GM23248 (cell line): ENCODE data around the gene SLC10A2. TPM values are rescaled to one million over a fixed set of nuclear protein-coding genes. Genes with fewer than 3 reads are reported as not detected.

ENCODE experiments used
- DNase-seq: peaks from one replicate; pipeline ENCODE4 v3.0.0-alpha.2; 2015
- H2AFZ ChIP-seq: fragments of 200-600 bp; sonication (generic); 2 replicates; pipeline ENCODE4 v1.6.1; 2016; ENCODE audit warnings: antibody characterized with exemption
- H3F3A ChIP-seq: fragments of 200-600 bp; sonication (generic); 2 replicates; pipeline ENCODE4 v1.6.1; 2016; ENCODE audit warnings: mild to moderate bottlenecking, antibody characterized with exemption, mixed run types; ENCODE audit not compliant: insufficient read depth
- H3K27ac ChIP-seq: fragments of 200-600 bp; sonication (generic); 2 replicates; pipeline ENCODE4 v1.5.1; 2016; ENCODE audit warnings: mild to moderate bottlenecking
- H3K27me3 ChIP-seq: fragments of 200-600 bp; sonication (generic); replicated peaks from 2 replicates; pipeline ENCODE4 v1.6.1; 2016; ENCODE audit warnings: mild to moderate bottlenecking; ENCODE audit not compliant: insufficient read depth
- H3K36me3 ChIP-seq: fragments of 200-600 bp; sonication (generic); 2 replicates; pipeline ENCODE4 v1.6.1; 2016; ENCODE audit warnings: low read depth, mild to moderate bottlenecking
- H3K4me1 ChIP-seq: fragments of 200-600 bp; sonication (generic); 2 replicates; pipeline ENCODE4 v1.6.1; 2016; ENCODE audit warnings: mild to moderate bottlenecking; ENCODE audit not compliant: insufficient read depth
- H3K4me2 ChIP-seq: fragments of 200-600 bp; sonication (generic); one replicate; pipeline ENCODE4 v1.6.1; 2016; ENCODE audit warnings: mild to moderate bottlenecking; ENCODE audit not compliant: unreplicated experiment
- H3K4me3 ChIP-seq: fragments of 200-600 bp; sonication (generic); 2 replicates; pipeline ENCODE4 v1.5.1; 2016; ENCODE audit warnings: mild to moderate bottlenecking
- H3K79me2 ChIP-seq: fragments of 200-600 bp; sonication (generic); 2 replicates; pipeline ENCODE4 v1.6.1; 2016; ENCODE audit warnings: mild to moderate bottlenecking; ENCODE audit not compliant: insufficient read depth
- H3K9ac ChIP-seq: fragments of 200-600 bp; sonication (generic); 2 replicates; pipeline ENCODE4 v1.6.1; 2016; ENCODE audit warnings: mild to moderate bottlenecking
- H3K9me2 ChIP-seq: fragments of 200-600 bp; sonication (generic); 2 replicates; pipeline ENCODE4 v1.6.1; 2016; ENCODE audit warnings: mixed run types, mild to moderate bottlenecking, moderate library complexity; ENCODE audit not compliant: insufficient read depth
- H3K9me3 ChIP-seq: fragments of 200-600 bp; sonication (generic); one replicate; pipeline ENCODE4 v1.6.1; 2017; ENCODE audit warnings: low read depth
- H4K20me1 ChIP-seq: fragments of 200-600 bp; sonication (generic); 2 replicates; pipeline ENCODE4 v1.6.0; 2016; ENCODE audit not compliant: insufficient read depth
- EZH2 ChIP-seq: fragments of 200-600 bp; sonication (generic); IDR thresholded peaks from 2 replicates; pipeline ENCODE4 v1.6.1; 2018; ENCODE audit warnings: antibody characterized with exemption, mild to moderate bottlenecking; ENCODE audit not compliant: insufficient read depth, poor library complexity, severe bottlenecking
- EZH2phosphoT487 ChIP-seq: fragments of 200-600 bp; sonication (generic); IDR thresholded peaks from 2 replicates; pipeline ENCODE4 v1.6.1; 2018; ENCODE audit warnings: antibody characterized with exemption, moderate library complexity, mild to moderate bottlenecking, low read depth; ENCODE audit not compliant: insufficient read depth
- WGBS, 2 experiments: methylation state at CpG; one replicate each; pipeline ENCODE4 v1.1.6; 2015 to 2017; ENCODE audit warnings: low lambda C conversion rate in 2 of 2, low coverage in 1 of 2; ENCODE audit errors: missing lambda C conversion rate in 2 of 2; 5-methylcytosine and 5-hydroxymethylcytosine counted together
- in situ Hi-C: fragments of 300-500 bp; cut with MboI; formaldehyde crosslinking; loops from 2 replicates; pipeline ENCODE4 v1.15.0; 2020
- polyA plus RNA-seq: library from polyadenylated mRNA; unstranded; fragments of >200 nt; fragmentation: Nextera tagmentation; extraction: Ambion mirVana; gene quantifications from 2 replicates; pipeline ENCODE4 v1.2.1, GENCODE V29; 2016
- total RNA-seq: library from RNA; depleted of rRNA; stranded (reverse); fragments of >200 nt; shearing (Covaris generic); gene quantifications from 2 replicates; pipeline ENCODE4 v1.2.3, GENCODE V29; 2014

Gene SLC10A2
- total and polyA plus RNA-seq, 2 experiments from 2014 or later: not detected

GRCh38 chr13:103063376-103063775 is 2.8 kb downstream of the SLC10A2 start:
- Histone ChIP-seq H3F3A (no peaks in the 10 kb centered on the region), H3K9ac (no peak overlapping the region), H3K27me3 (no peaks in the 10 kb centered on the region), H3K27ac (no peak overlapping the region), H3K79me2 (no peaks in the 10 kb centered on the region), H3K4me2 (no peak overlapping the region), H3K4me3 (no peak overlapping the region), H3K9me2 (no peaks in the 10 kb centered on the region), H4K20me1 (no peaks in the 10 kb centered on the region), H3K36me3 (no peaks in the 10 kb centered on the region), H3K9me3 (no peaks in the 10 kb centered on the region), H3K4me1 (no peaks in the 10 kb centered on the region), H2AFZ (no peak overlapping the region)
- in situ Hi-C loops: no loop called here
- no peak for DNase-seq
- no peak for TF ChIP-seq EZH2
- WGBS, 2 experiments: 57 to 61% methylated on average over 4 of the region's 4 CpGs

DNA sequence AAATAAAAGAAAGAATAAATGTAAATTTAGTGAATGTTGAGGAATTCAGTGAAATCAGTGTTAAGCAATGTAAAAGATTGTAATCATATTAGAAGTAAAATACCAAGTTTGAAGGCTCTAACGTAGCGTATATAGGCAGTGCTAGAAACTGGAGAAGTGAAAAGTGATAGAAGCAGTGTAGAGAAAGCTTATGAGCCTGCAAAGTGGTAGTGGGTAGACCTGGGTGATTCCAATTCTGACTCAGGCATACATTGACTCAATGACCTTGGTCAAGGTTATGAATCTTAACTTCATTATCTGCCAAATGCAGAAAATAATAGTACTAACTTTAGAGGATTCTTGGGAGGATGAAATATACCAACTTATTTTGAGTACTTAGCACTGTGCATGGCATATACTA is 4.1 kb downstream of the SLC10A2 start:
- H3K27me3 ChIP-seq: no peaks in the 10 kb centered on the region
- no peak overlapping the region for H3K9ac ChIP-seq
- no peaks in the 10 kb centered on the region for H3K36me3 ChIP-seq
- in situ Hi-C loops: no loop called here
- H4K20me1 ChIP-seq: no peaks in the 10 kb centered on the region
- no peak overlapping the region for H3K27ac ChIP-seq
- H3F3A ChIP-seq: no peaks in the 10 kb centered on the region
- H3K9me3 ChIP-seq: no peaks in the 10 kb centered on the region
- no peaks in the 10 kb centered on the region for H3K4me1 ChIP-seq
- H3K4me3 ChIP-seq: no peak overlapping the region
- no peak for TF ChIP-seq EZH2
- no peak for TF ChIP-seq EZH2phosphoT487
- no peak overlapping the region for H3K4me2 ChIP-seq
- H3K9me2 ChIP-seq: no peaks in the 10 kb centered on the region
- DNase-seq: no peak
- H2AFZ ChIP-seq: no peak overlapping the region
- H3K79me2 ChIP-seq: no peaks in the 10 kb centered on the region
- WGBS, 2 experiments: 3 to 7% methylated on average over 2 of the region's 2 CpGs

- WGBS, 2 experiments: 14 to 24% methylated on average over 2 of the region's 2 CpGs
- H3K27me3 ChIP-seq: no peaks in the 10 kb centered on the region
These were observed 10.2 kb downstream of the SLC10A2 start for GRCh38 chr13:103056008-103056407.

GRCh38 chr13:103055166-103055565 is 11.1 kb downstream of the SLC10A2 start:
- Histone ChIP-seq H3K9ac (no peak overlapping the region), H3K4me3 (no peak overlapping the region), H2AFZ (no peak overlapping the region), H3K4me1 (no peaks in the 10 kb centered on the region), H3K9me3 (no peaks in the 10 kb centered on the region), H3K79me2 (no peaks in the 10 kb centered on the region), H3K36me3 (no peaks in the 10 kb centered on the region), H3K27ac (no peak overlapping the region), H3K27me3 (no peaks in the 10 kb centered on the region), H3F3A (no peaks in the 10 kb centered on the region), H4K20me1 (no peaks in the 10 kb centered on the region), H3K9me2 (no peaks in the 10 kb centered on the region), H3K4me2 (no peak overlapping the region)
- 0 to 4% methylated on average over 2 of the region's 2 CpGs for WGBS, 2 experiments
- no peak for DNase-seq
- in situ Hi-C loops: no loop called here
- TF ChIP-seq EZH2phosphoT487: no peak
- TF ChIP-seq EZH2: no peak

More at GRCh38 chr13:103056008-103056407, 10.2 kb downstream of the SLC10A2 start:
- H3K36me3 ChIP-seq: no peaks in the 10 kb centered on the region
- DNase-seq: no peak
- H4K20me1 ChIP-seq: no peaks in the 10 kb centered on the region
- no peaks in the 10 kb centered on the region for H3K4me1 ChIP-seq
- in situ Hi-C loops: no loop called here
- H3K27ac ChIP-seq: no peak overlapping the region
- H3K79me2 ChIP-seq: no peaks in the 10 kb centered on the region
- no peaks in the 10 kb centered on the region for H3F3A ChIP-seq
- TF ChIP-seq EZH2: no peak
- TF ChIP-seq EZH2phosphoT487: no peak
- no peak overlapping the region for H2AFZ ChIP-seq
- no peaks in the 10 kb centered on the region for H3K9me2 ChIP-seq
- H3K9me3 ChIP-seq: no peaks in the 10 kb centered on the region
- no peak overlapping the region for H3K9ac ChIP-seq
- no peak overlapping the region for H3K4me2 ChIP-seq
- H3K4me3 ChIP-seq: no peak overlapping the region

- H2AFZ ChIP-seq: no peak overlapping the region
- H3K9me3 ChIP-seq: no peaks in the 10 kb centered on the region
- no peaks in the 10 kb centered on the region for H3K36me3 ChIP-seq
- no peak overlapping the region for H3K4me3 ChIP-seq
- H3K4me1 ChIP-seq: no peaks in the 10 kb centered on the region
- no peaks in the 10 kb centered on the region for H4K20me1 ChIP-seq
- no peak for DNase-seq
- no peak overlapping the region for H3K27ac ChIP-seq
- WGBS, 2 experiments: 13 to 14% methylated on average over 4 of the region's 4 CpGs
- no peaks in the 10 kb centered on the region for H3F3A ChIP-seq
- H3K4me2 ChIP-seq: no peak overlapping the region
- H3K9me2 ChIP-seq: no peaks in the 10 kb centered on the region
- in situ Hi-C loops: no loop called here
- H3K9ac ChIP-seq: no peak overlapping the region
- no peaks in the 10 kb centered on the region for H3K27me3 ChIP-seq
- no peak for TF ChIP-seq EZH2
- TF ChIP-seq EZH2phosphoT487: no peak
- H3K79me2 ChIP-seq: no peaks in the 10 kb centered on the region
These were observed 19.5 kb downstream of the SLC10A2 start for GRCh38 chr13:103046676-103047075.
